Mesothelial cell of epicardium (in vitro differentiated cells): ENCODE results near the gene POLD2. TPM values are rescaled to one million over a fixed set of nuclear protein-coding genes. Genes with fewer than 3 reads are reported as not detected.

Source experiments
- DNase-seq, 2 experiments: peaks; one replicate each; pipeline ENCODE4 v3.0.0; 2021; ENCODE audit warnings: low spot score in 2 of 2; ENCODE audit not compliant: unreplicated experiment in 2 of 2
- H3K27ac Mint-ChIP-seq: 2 replicates; pipeline ENCODE4 v1.8.0; 2021; ENCODE audit warnings: mixed read lengths
- H3K27me3 Mint-ChIP-seq: 2 replicates; pipeline ENCODE4 v1.8.0; 2021; ENCODE audit warnings: low read depth, mixed read lengths
- H3K36me3 Mint-ChIP-seq: 2 replicates; pipeline ENCODE4 v1.8.0; 2021; ENCODE audit warnings: mixed read lengths
- H3K4me1 Mint-ChIP-seq: 2 replicates; pipeline ENCODE4 v1.8.0; 2021; ENCODE audit warnings: mixed read lengths
- H3K4me3 Mint-ChIP-seq: 2 replicates; pipeline ENCODE4 v1.8.0; 2021; ENCODE audit warnings: mild to moderate bottlenecking, moderate library complexity, mixed read lengths
- H3K9me3 Mint-ChIP-seq: 2 replicates; pipeline ENCODE4 v1.8.0; 2021; ENCODE audit warnings: mixed read lengths
- total RNA-seq: library from RNA; stranded (reverse); gene quantifications from 3 replicates; pipeline ENCODE4 v1.2.1, GENCODE V29; 2021
- TF ChIP-seq, protein P1 (sequence below): fragments of 200-600 bp; sonication (generic); IDR thresholded peaks from one replicate; pipeline ENCODE4 v1.5.0; 2021; ENCODE audit warnings: antibody characterized with exemption; ENCODE audit not compliant: unreplicated experiment

Gene POLD2
- total RNA-seq, 1 donor from 2014 or later, result 117 TPM

- Mint-ChIP-seq H3K9me3 (no peaks in the 10 kb centered on the region), H3K36me3 (no peaks in the 10 kb centered on the region), H3K27me3 (peaks cover 20% of the 10 kb centered on the region), H3K4me1 (peaks cover 15% of the 10 kb centered on the region), H3K27ac (no peak overlapping the region), H3K4me3 (no peak overlapping the region)
- DNase-seq, result no peak
- TF ChIP-seq, protein P1, sequence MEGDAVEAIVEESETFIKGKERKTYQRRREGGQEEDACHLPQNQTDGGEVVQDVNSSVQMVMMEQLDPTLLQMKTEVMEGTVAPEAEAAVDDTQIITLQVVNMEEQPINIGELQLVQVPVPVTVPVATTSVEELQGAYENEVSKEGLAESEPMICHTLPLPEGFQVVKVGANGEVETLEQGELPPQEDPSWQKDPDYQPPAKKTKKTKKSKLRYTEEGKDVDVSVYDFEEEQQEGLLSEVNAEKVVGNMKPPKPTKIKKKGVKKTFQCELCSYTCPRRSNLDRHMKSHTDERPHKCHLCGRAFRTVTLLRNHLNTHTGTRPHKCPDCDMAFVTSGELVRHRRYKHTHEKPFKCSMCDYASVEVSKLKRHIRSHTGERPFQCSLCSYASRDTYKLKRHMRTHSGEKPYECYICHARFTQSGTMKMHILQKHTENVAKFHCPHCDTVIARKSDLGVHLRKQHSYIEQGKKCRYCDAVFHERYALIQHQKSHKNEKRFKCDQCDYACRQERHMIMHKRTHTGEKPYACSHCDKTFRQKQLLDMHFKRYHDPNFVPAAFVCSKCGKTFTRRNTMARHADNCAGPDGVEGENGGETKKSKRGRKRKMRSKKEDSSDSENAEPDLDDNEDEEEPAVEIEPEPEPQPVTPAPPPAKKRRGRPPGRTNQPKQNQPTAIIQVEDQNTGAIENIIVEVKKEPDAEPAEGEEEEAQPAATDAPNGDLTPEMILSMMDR, result no peak
Measured at GRCh38 chr7:44149571-44150465, 26.5 kb upstream of the POLD2 start.

GRCh38 chr7:44148961-44149536, 25.7 kb upstream of the POLD2 start:
- Mint-ChIP-seq H3K27ac (peak overlapping the region; percentile 51), H3K36me3 (no peaks in the 10 kb centered on the region), H3K9me3 (no peaks in the 10 kb centered on the region), H3K4me1 (peaks cover 15% of the 10 kb centered on the region), H3K27me3 (peaks cover 27% of the 10 kb centered on the region), H3K4me3 (no peak overlapping the region)
- DNase-seq, result no peak
- TF ChIP-seq, protein P1, result no peak

GRCh38 chr7:44148166-44148565, 24.8 kb upstream of the POLD2 start:
- TF ChIP-seq, protein P1, result no peak
- no peaks in the 10 kb centered on the region for H3K9me3 Mint-ChIP-seq
- peaks cover 34% of the 10 kb centered on the region for H3K27me3 Mint-ChIP-seq
- H3K4me3 Mint-ChIP-seq, result no peak overlapping the region
- peaks cover 15% of the 10 kb centered on the region for H3K4me1 Mint-ChIP-seq
- DNase-seq, result no peak
- no peaks in the 10 kb centered on the region for H3K36me3 Mint-ChIP-seq
- peak overlapping the region; percentile 61 for H3K27ac Mint-ChIP-seq

DNA sequence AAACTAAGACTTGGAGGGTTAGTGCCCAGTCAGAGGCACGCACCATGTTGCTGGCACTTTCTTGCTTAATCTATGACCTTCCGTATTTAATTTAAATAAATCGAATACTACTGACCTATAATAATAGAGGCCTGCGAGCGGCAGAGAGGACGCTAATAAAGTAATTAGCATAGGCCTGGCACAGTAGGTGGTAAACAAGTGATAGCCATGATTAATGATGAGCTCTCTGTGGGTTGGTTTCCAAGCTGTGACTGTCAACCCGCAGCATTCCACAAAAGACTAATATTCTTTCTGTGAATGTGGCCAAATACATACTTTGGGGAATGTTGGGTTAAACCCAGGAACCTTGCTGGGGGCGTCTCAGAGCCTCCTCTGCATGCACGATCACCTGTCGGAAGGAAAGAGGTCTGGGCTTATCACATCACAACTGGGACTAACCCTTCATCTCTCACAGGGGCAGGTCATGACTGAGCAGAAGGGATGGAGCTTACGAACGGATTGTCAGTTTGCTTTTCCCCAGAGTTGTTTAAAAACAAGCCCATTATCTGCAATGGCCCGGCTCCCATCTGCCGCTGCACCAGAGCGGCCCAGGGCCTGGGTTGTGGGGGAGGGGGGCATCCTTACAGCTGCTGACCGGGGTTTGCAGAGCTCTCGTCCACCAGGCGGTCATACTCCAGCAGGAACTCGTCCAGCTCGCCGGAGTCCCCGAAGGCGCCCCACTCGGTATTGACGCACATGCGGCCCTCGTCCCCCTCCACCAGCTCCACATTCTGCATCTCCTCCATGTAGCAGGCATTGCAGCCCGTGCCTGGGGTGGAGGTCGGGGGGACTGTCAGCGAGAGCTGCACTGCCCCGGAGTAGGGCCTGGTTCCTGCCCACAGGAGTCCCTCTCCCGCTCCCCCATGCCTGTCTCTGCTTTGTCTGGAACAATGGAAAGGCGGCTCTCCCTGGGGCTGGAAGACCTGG, 24.0 kb upstream of the POLD2 start:
- H3K27ac Mint-ChIP-seq, result peak overlapping the region; percentile 75

More for the DNA sequence above, 24.0 kb upstream of the POLD2 start:
- TF ChIP-seq, protein P1, result no peak
- peaks cover 15% of the 10 kb centered on the region for H3K4me1 Mint-ChIP-seq
- H3K27me3 Mint-ChIP-seq, result peaks cover 34% of the 10 kb centered on the region
- DNase-seq, result no peak
- H3K36me3 Mint-ChIP-seq, result no peaks in the 10 kb centered on the region
- H3K9me3 Mint-ChIP-seq, result no peaks in the 10 kb centered on the region
- H3K4me3 Mint-ChIP-seq, result peak overlapping the region; percentile 52
